CD14-positive monocyte (primary cell): ENCODE measurements around the gene MACROD1. TPM values are rescaled to one million over a fixed set of nuclear protein-coding genes. Genes with fewer than 3 reads are reported as not detected.

ENCODE experiments used
- DNase-seq, 3 donors: peaks; one replicate each; pipeline ENCODE4 v3.0.0-alpha.2; 2011 to 2022
- H2AFZ ChIP-seq: 2 replicates; pipeline ENCODE4 v1.6.0; 2012; ENCODE audit warnings: mild to moderate bottlenecking, low read depth, low read length, inconsistent platforms; ENCODE audit not compliant: insufficient read depth, poor library complexity, severe bottlenecking
- H3K27ac ChIP-seq, 2 donors: 1 replicate in 1 of 2; 2 replicates in 1 of 2; pipeline ENCODE4 v1.5.1; 2012 to 2013; ENCODE audit warnings: low read length in 2 of 2, control low read depth in 1 of 2, inconsistent platforms in 1 of 2, low read depth in 1 of 2, mild to moderate bottlenecking in 1 of 2
- H3K27me3 ChIP-seq, 2 donors: one replicate each; pipeline versions ENCODE4 v1.6.0 to v1.6.1; 2011 to 2013; ENCODE audit warnings: low read length in 2 of 2; ENCODE audit not compliant: control insufficient read depth in 2 of 2, insufficient read depth in 2 of 2
- H3K36me3 ChIP-seq, 2 donors: replicated peaks in 1 of 2; 1 replicate in 1 of 2; 2 replicates in 1 of 2; pipeline versions ENCODE4 v1.5.1 to v1.6.1; 2012 to 2013; ENCODE audit warnings: low read length in 2 of 2, control low read depth in 1 of 2, inconsistent platforms in 1 of 2, mild to moderate bottlenecking in 1 of 2; ENCODE audit not compliant: insufficient read depth in 2 of 2, control insufficient read depth in 1 of 2
- H3K4me1 ChIP-seq, 2 donors: 1 replicate in 1 of 2; 2 replicates in 1 of 2; pipeline versions ENCODE4 v1.5.1 to v1.6.1; 2012 to 2013; ENCODE audit warnings: low read length in 2 of 2, control low read depth in 1 of 2, inconsistent platforms in 1 of 2, mild to moderate bottlenecking in 1 of 2, moderate library complexity in 1 of 2; ENCODE audit not compliant: insufficient read depth in 2 of 2, control insufficient read depth in 1 of 2
- H3K4me2 ChIP-seq: replicated peaks from 2 replicates; pipeline ENCODE3; 2012; ENCODE audit warnings: low read length, moderate library complexity, mild to moderate bottlenecking; ENCODE audit not compliant: poor library complexity, severe bottlenecking; ENCODE audit errors: extremely low read depth
- H3K4me3 ChIP-seq, 3 experiments: fragments of 200-600 bp in 1 of 3; sonication (generic) in 1 of 3; replicated peaks in 1 of 3; 1 replicate in 2 of 3; 2 replicates in 1 of 3; pipeline ENCODE4 v1.5.1; 2011 to 2013; ENCODE audit warnings: low read length in 3 of 3, mild to moderate bottlenecking in 3 of 3, control low read depth in 2 of 3, low read depth in 2 of 3, inconsistent platforms in 1 of 3, moderate library complexity in 1 of 3
- H3K79me2 ChIP-seq: 2 replicates; pipeline ENCODE4 v1.6.0; 2012; ENCODE audit warnings: mild to moderate bottlenecking, control low read depth, inconsistent platforms, low read length, moderate library complexity; ENCODE audit not compliant: insufficient read depth
- H3K9ac ChIP-seq: 2 replicates; pipeline ENCODE4 v1.6.0; 2017; ENCODE audit warnings: low read length, mild to moderate bottlenecking; ENCODE audit not compliant: insufficient read depth, poor library complexity, severe bottlenecking
- H3K9me3 ChIP-seq, 2 donors: replicated peaks in 1 of 2; 1 replicate in 1 of 2; 2 replicates in 1 of 2; pipeline versions ENCODE4 v1.5.1 to v1.6.1; 2012 to 2013; ENCODE audit warnings: low read length in 2 of 2, control low read depth in 1 of 2; ENCODE audit not compliant: control insufficient read depth in 1 of 2, insufficient read depth in 1 of 2
- H4K20me1 ChIP-seq: 2 replicates; pipeline ENCODE4 v1.6.0; 2012; ENCODE audit warnings: mild to moderate bottlenecking, low read length, control low read depth, moderate library complexity; ENCODE audit not compliant: insufficient read depth
- H3K27ac Mint-ChIP-seq, 7 donors: one replicate each; pipeline ENCODE4 v1.8.0; 2020; ENCODE audit warnings: mild to moderate bottlenecking in 7 of 7, mixed read lengths in 7 of 7, moderate library complexity in 6 of 7, inconsistent platforms in 2 of 7
- H3K27me3 Mint-ChIP-seq, 3 donors: one replicate each; pipeline ENCODE4 v1.8.0; 2021 to 2022; ENCODE audit warnings: low read depth in 3 of 3, mild to moderate bottlenecking in 3 of 3, mixed read lengths in 3 of 3, moderate library complexity in 3 of 3, inconsistent platforms in 1 of 3
- H3K36me3 Mint-ChIP-seq, 2 donors: one replicate each; pipeline ENCODE4 v1.8.0; 2020; ENCODE audit warnings: mixed read lengths in 2 of 2, inconsistent platforms in 1 of 2, mild to moderate bottlenecking in 1 of 2
- H3K4me1 Mint-ChIP-seq: one replicate; pipeline ENCODE4 v1.8.0; 2020; ENCODE audit warnings: mild to moderate bottlenecking, mixed read lengths
- H3K4me3 Mint-ChIP-seq, 2 donors: one replicate each; pipeline ENCODE4 v1.8.0; 2020; ENCODE audit warnings: mild to moderate bottlenecking in 2 of 2, mixed read lengths in 2 of 2, moderate library complexity in 1 of 2
- H3K9me3 Mint-ChIP-seq, 7 donors: one replicate each; pipeline ENCODE4 v1.8.0; 2020 to 2022; ENCODE audit warnings: mixed read lengths in 7 of 7, mild to moderate bottlenecking in 6 of 7, moderate library complexity in 6 of 7, inconsistent platforms in 2 of 7
- WGBS: methylation state at CpG from one replicate; pipeline ENCODE4 v1.1.5; 2013; ENCODE audit warnings: missing lambda C conversion rate; ENCODE audit not compliant: insufficient coverage; 5-methylcytosine and 5-hydroxymethylcytosine counted together
- intact Hi-C, 2 donors: fragments of 100-400 bp; cut with micrococcal nuclease; formaldehyde crosslinking; loops; one replicate each; pipeline versions ENCODE4 v1.15.0 to v1.15.1; 2023
- polyA plus RNA-seq, 3 donors: library from polyadenylated mRNA; depleted of rRNA in 1 of 3; unstranded in 2 of 3; stranded (reverse) in 1 of 3; fragments of 300-500 nt in 2 of 3; fragments of >200 nt in 1 of 3; fragmentation: Illumina TruSeq in 2 of 3; gene quantifications; 1 replicate in 2 of 3; 2 replicates in 1 of 3; pipeline ENCODE4 v1.2.3, GENCODE V29; 2012 to 2021
- TF ChIP-seq, protein P1 (sequence below): fragments of 200-600 bp; IDR thresholded peaks from one replicate; pipeline ENCODE4 v1.8.0; 2022; ENCODE audit warnings: antibody characterized with exemption, mild to moderate bottlenecking

The MACROD1 gene
- polyA plus RNA-seq, 3 donors = 1.5 to 2.4 (median 2.2) TPM

GRCh38 chr11:64125676-64126075, 40.2 kb downstream of the MACROD1 start:
- 26% methylated on average over 13 of the region's 14 CpGs for WGBS
- H3K9ac ChIP-seq = no peak overlapping the region
- no peak for DNase-seq
- no peaks in the 10 kb centered on the region for H3K27me3 ChIP-seq
- no peaks in the 10 kb centered on the region for H3K9me3 ChIP-seq
- H2AFZ ChIP-seq = no peak overlapping the region
- TF ChIP-seq, protein P1, sequence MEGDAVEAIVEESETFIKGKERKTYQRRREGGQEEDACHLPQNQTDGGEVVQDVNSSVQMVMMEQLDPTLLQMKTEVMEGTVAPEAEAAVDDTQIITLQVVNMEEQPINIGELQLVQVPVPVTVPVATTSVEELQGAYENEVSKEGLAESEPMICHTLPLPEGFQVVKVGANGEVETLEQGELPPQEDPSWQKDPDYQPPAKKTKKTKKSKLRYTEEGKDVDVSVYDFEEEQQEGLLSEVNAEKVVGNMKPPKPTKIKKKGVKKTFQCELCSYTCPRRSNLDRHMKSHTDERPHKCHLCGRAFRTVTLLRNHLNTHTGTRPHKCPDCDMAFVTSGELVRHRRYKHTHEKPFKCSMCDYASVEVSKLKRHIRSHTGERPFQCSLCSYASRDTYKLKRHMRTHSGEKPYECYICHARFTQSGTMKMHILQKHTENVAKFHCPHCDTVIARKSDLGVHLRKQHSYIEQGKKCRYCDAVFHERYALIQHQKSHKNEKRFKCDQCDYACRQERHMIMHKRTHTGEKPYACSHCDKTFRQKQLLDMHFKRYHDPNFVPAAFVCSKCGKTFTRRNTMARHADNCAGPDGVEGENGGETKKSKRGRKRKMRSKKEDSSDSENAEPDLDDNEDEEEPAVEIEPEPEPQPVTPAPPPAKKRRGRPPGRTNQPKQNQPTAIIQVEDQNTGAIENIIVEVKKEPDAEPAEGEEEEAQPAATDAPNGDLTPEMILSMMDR = no peak
- H3K36me3 Mint-ChIP-seq = no peaks in the 10 kb centered on the region
- peaks cover 0 to 1% (median 0%) of the 10 kb centered on the region in 7 donors for H3K9me3 Mint-ChIP-seq
- H3K4me2 ChIP-seq = no peak overlapping the region
- H3K27ac Mint-ChIP-seq = no peak overlapping the region
- no peak overlapping the region for H3K4me3 ChIP-seq
- no peaks in the 10 kb centered on the region for H3K36me3 ChIP-seq
- no peak overlapping the region for H3K4me3 Mint-ChIP-seq
- H3K27ac ChIP-seq = no peak overlapping the region
- no peaks in the 10 kb centered on the region for H4K20me1 ChIP-seq
- intact Hi-C loops = no loop called here
- peaks cover 5% of the 10 kb centered on the region for H3K4me1 Mint-ChIP-seq
- H3K4me1 ChIP-seq = no peaks in the 10 kb centered on the region
- no peaks in the 10 kb centered on the region for H3K79me2 ChIP-seq
- peaks cover 17 to 24% (median 21%) of the 10 kb centered on the region in 3 donors for H3K27me3 Mint-ChIP-seq

GRCh38 chr11:64124147-64124546, 41.8 kb downstream of the MACROD1 start:
- DNase-seq = no peak
- H3K27ac Mint-ChIP-seq = no peak overlapping the region
- Histone ChIP-seq H3K9ac (no peak overlapping the region), H3K4me1 (no peaks in the 10 kb centered on the region), H3K9me3 (no peaks in the 10 kb centered on the region), H2AFZ (no peak overlapping the region), H4K20me1 (no peaks in the 10 kb centered on the region), H3K4me3 (no peak overlapping the region), H3K79me2 (no peaks in the 10 kb centered on the region), H3K4me2 (no peak overlapping the region), H3K36me3 (no peaks in the 10 kb centered on the region), H3K27ac (no peak overlapping the region), H3K27me3 (no peaks in the 10 kb centered on the region)
- H3K27me3 Mint-ChIP-seq = peaks cover 17 to 21% (median 20%) of the 10 kb centered on the region in 3 donors
- no peak overlapping the region for H3K4me3 Mint-ChIP-seq
- no peaks in the 10 kb centered on the region for H3K36me3 Mint-ChIP-seq
- intact Hi-C loops = no loop called here
- H3K9me3 Mint-ChIP-seq = peaks cover 0 to 1% (median 0%) of the 10 kb centered on the region in 7 donors
- WGBS = 88% methylated on average over 5 of the region's 9 CpGs
- TF ChIP-seq, protein P1 = no peak
- H3K4me1 Mint-ChIP-seq = peaks cover 2% of the 10 kb centered on the region
